Activated CD8-positive, alpha-beta memory T cell treated with anti-CD3 and anti-CD28 coated beads for 36 hours (primary cell): ENCODE results near the gene CFAP299. TPM values are rescaled to one million over a fixed set of nuclear protein-coding genes. Genes with fewer than 3 reads are reported as not detected.
"Not testable (repeated sequence)": the region's sequence is repeated elsewhere in the genome, so short reads cannot be mapped to it uniquely, and the experiment has no call there.

Source experiments
- CTCF ChIA-PET: fragments of 350-600 bp; sonication (Branson Sonifier 250); formaldehyde crosslinking; loops from one replicate; lab custom pipeline; 2021; ENCODE audit warnings: antibody characterized with exemption; lab: Charles Lee
- POLR2A ChIA-PET: fragments of 350-600 bp; sonication (Branson Sonifier 250); formaldehyde crosslinking; loops from one replicate; lab custom pipeline; 2021; ENCODE audit warnings: antibody characterized with exemption; lab: Charles Lee
- total RNA-seq, 2 experiments: library from RNA; stranded (reverse); gene quantifications; one replicate each; pipeline ENCODE4 v1.2.3, GENCODE V29; 2021

The CFAP299 gene
- total RNA-seq, 2 experiments from 2014 or later: not detected

GRCh38 chr4:80431203-80431965 is 95.9 kb downstream of the CFAP299 start:
- CTCF ChIA-PET: no interaction called here
- POLR2A ChIA-PET: interaction anchor here (0.6 kb wide), 1 partner anchor 18 kb away, joined by 8 read pairs; no protein-coding TSS in a partner anchor

GRCh38 chr4:80434238-80434637 is 98.7 kb downstream of the CFAP299 start:
- POLR2A ChIA-PET: no interaction called here
- CTCF ChIA-PET: no interaction called here

- ChIA-PET POLR2A (no interaction called here), CTCF (no interaction called here)
Observed at GRCh38 chr4:80438016-80438415, 102.5 kb downstream of the CFAP299 start.

- POLR2A ChIA-PET, CTCF ChIA-PET: not testable (repeated sequence)
Observed at GRCh38 chr4:80439294-80440061, 103.9 kb downstream of the CFAP299 start.

- CTCF ChIA-PET: no interaction called here
- POLR2A ChIA-PET: no interaction called here
Observed at GRCh38 chr4:80446248-80446647, 110.7 kb downstream of the CFAP299 start.

- ChIA-PET CTCF (no interaction called here), POLR2A (no interaction called here)
Observed at GRCh38 chr4:80446664-80447063, 111.1 kb downstream of the CFAP299 start.

- ChIA-PET CTCF (no interaction called here), POLR2A (no interaction called here)
Observed at GRCh38 chr4:80447493-80447892, 112.0 kb downstream of the CFAP299 start.

- ChIA-PET POLR2A (no interaction called here), CTCF (no interaction called here)
Observed at GRCh38 chr4:80448056-80448455, 112.5 kb downstream of the CFAP299 start.

- POLR2A ChIA-PET: no interaction called here
- CTCF ChIA-PET: no interaction called here
Observed at GRCh38 chr4:80452055-80452454, 116.5 kb downstream of the CFAP299 start.

- POLR2A ChIA-PET: no interaction called here
- CTCF ChIA-PET: no interaction called here
Observed at GRCh38 chr4:80452768-80453167, 117.2 kb downstream of the CFAP299 start.

GRCh38 chr4:80454040-80454439 is 118.5 kb downstream of the CFAP299 start:
- ChIA-PET POLR2A (no interaction called here), CTCF (no interaction called here)

GRCh38 chr4:80454556-80454955 is 119.0 kb downstream of the CFAP299 start:
- POLR2A ChIA-PET: no interaction called here

GRCh38 chr4:80459918-80460473 is 124.5 kb downstream of the CFAP299 start:
- CTCF ChIA-PET: interaction anchor here (1.2 kb wide), 1 partner anchor 9 kb away, joined by 3 read pairs; no protein-coding TSS in a partner anchor
- POLR2A ChIA-PET: no interaction called here

More at GRCh38 chr4:80454556-80454955, 119.0 kb downstream of the CFAP299 start:
- CTCF ChIA-PET: no interaction called here

GRCh38 chr4:80461412-80461811 is 125.9 kb downstream of the CFAP299 start:
- ChIA-PET CTCF (no interaction called here), POLR2A (no interaction called here)

- ChIA-PET POLR2A (no interaction called here), CTCF (interaction anchor here (0.9 kb wide), 1 partner anchor 528 kb away, joined by 3 read pairs; no protein-coding TSS in a partner anchor)
Observed at GRCh38 chr4:80462621-80463091, 127.1 kb downstream of the CFAP299 start.

GRCh38 chr4:80463509-80463908 is 128.0 kb downstream of the CFAP299 start:
- CTCF ChIA-PET: no interaction called here
- POLR2A ChIA-PET: no interaction called here

GRCh38 chr4:80465238-80465637 is 129.7 kb downstream of the CFAP299 start:
- CTCF ChIA-PET: no interaction called here
- POLR2A ChIA-PET: no interaction called here

- ChIA-PET CTCF (no interaction called here), POLR2A (no interaction called here)
Observed at GRCh38 chr4:80465736-80466135, 130.2 kb downstream of the CFAP299 start.

GRCh38 chr4:80466618-80467017 is 131.1 kb downstream of the CFAP299 start:
- POLR2A ChIA-PET: no interaction called here
- CTCF ChIA-PET: no interaction called here

- ChIA-PET CTCF (no interaction called here), POLR2A (no interaction called here)
Observed at GRCh38 chr4:80471756-80472155, 136.2 kb downstream of the CFAP299 start.
